ENCODE measurements around the gene SHFL. TPM values are rescaled to one million over a fixed set of nuclear protein-coding genes. Genes with fewer than 3 reads are reported as not detected.
A peak's percentile ranks its signal among the peaks of the same experiment; 100 is the strongest.

The SHFL gene
- total RNA-seq, 1 experiment from 2014 or later: 17.2 TPM

DNA sequence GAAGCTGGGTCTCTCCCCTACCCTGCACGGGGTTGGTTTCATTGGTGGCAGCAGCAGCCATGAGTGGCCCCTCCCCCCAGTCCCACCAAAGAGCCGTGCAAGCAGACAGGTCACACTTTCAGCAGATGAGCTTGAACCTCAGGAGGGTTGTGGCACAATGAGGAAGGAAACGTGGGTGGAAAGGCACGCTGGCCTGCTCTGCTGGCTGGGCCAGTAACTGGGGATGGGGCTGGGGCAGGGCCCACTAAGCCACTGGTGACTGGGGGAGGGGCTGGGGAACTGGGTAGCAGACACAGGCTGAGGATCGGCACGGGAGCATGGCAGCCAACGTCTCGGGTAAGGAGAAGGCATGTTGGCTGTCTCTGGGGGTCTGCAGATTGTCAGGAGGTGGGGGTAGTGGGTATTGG lies 25.3 kb downstream of the SHFL start, which contains the start of gene P2RY11:
Gene P2RY11 (plus strand): TSS at position 289 of the 407 bp plus-strand sequence. CDS start 29 bp downstream, at position 318.
- intact Hi-C loops (cut with micrococcal nuclease): no loop called here
- no peak for DNase-seq
- Histone ChIP-seq H3K4me3 (ENCODE audit: low read length) (no peak within 1 kb of the TSS), H4K20me1 (ENCODE audit: low read length) (0 out of 2 replicates have a peak, but pooled peaks cover 14% of the 10 kb centered on the region), H3K4me2 (ENCODE audit: low read length) (no peak within 1 kb of the TSS), H3K9me2 (replicated peaks; ENCODE audit: low read length) (no peaks in the 10 kb centered on the region), H3F3A (ENCODE audit: low read length, unreplicated experiment) (peaks cover 20% of the 10 kb centered on the region), H3K9me3 (ENCODE audit: low read length) (no peaks in the 10 kb centered on the region), H3K9ac (ENCODE audit: low read length) (no peak within 1 kb of the TSS), H3K4me1 (ENCODE audit: insufficient read depth, low read length) (peaks cover 12% of the 10 kb centered on the region), H3K36me3 (ENCODE audit: low read depth, low read length) (peaks cover 51% of the 10 kb centered on the region), H3K27me3 (ENCODE audit: low read length) (no peaks in the 10 kb centered on the region), H2AFZ (ENCODE audit: low read length) (no peak within 1 kb of the TSS), H3K79me2 (ENCODE audit: low read length) (peaks cover 34% of the 10 kb centered on the region), H3K27ac (ENCODE audit: low read length) (no peak within 1 kb of the TSS)
- TF ChIP-seq, protein P1, sequence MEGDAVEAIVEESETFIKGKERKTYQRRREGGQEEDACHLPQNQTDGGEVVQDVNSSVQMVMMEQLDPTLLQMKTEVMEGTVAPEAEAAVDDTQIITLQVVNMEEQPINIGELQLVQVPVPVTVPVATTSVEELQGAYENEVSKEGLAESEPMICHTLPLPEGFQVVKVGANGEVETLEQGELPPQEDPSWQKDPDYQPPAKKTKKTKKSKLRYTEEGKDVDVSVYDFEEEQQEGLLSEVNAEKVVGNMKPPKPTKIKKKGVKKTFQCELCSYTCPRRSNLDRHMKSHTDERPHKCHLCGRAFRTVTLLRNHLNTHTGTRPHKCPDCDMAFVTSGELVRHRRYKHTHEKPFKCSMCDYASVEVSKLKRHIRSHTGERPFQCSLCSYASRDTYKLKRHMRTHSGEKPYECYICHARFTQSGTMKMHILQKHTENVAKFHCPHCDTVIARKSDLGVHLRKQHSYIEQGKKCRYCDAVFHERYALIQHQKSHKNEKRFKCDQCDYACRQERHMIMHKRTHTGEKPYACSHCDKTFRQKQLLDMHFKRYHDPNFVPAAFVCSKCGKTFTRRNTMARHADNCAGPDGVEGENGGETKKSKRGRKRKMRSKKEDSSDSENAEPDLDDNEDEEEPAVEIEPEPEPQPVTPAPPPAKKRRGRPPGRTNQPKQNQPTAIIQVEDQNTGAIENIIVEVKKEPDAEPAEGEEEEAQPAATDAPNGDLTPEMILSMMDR (conservative IDR thresholded peaks at IDR 0.05; ENCODE audit: low read depth, low read length): no peak
- TF ChIP-seq EZH2phosphoT487 (IDR thresholded peaks at IDR 0.05; ENCODE audit: borderline replicate concordance, low read length) (no peak), EZH2 (IDR thresholded peaks at IDR 0.05; ENCODE audit: low read length, unreplicated experiment) (no peak)
- ATAC-seq: no peak
- no TSS peak for BruUV-seq (replicated peaks)
- POLR2A ChIA-PET (ENCODE audit: unreplicated experiment): no interaction called here
- CTCF ChIA-PET: no interaction called here

DNA sequence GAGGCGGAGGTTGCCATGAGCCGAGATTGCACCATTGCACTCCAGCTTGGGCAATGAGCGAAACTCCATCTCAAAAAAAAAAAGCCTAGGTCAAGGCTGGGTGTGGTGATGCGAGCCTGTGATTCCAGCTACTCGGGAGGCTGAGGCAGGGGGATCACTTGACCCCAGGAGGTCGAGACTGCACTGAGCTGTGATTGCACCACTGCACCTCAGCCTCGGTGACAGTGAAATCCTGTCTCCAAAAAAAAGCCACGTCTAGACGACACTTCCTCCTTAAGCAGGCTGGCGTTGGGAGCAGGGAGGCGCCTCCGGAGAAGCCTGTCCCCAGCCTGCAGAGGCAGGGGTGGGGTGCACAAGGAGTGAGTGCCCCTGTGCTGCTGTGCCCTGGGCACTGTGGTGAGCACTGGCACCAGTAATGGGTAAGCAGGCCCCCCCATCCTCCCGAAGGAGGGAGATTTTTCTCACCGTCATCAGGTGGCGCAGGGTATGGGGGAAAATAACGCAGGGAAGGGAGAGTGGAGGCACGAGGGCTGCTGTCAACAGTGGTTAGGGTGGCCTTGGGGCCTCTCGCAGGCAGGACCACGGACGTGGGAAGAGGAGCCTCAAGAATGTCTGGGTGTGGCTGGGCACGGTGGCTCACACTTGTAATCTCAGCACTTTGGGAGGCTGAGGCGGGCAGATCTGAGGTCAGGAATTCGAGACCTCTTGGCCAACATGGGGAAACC lies 26.1 kb downstream of the SHFL start:
- CTCF ChIA-PET: interaction anchor here (0.5 kb wide), 1 partner anchor 16 kb away, joined by 5 read pairs; no protein-coding TSS in a partner anchor
- no peak overlapping the region for H2AFZ ChIP-seq (ENCODE audit: low read length)
- TF ChIP-seq EZH2phosphoT487 (IDR thresholded peaks at IDR 0.05; ENCODE audit: borderline replicate concordance, low read length): no peak
- no peak for TF ChIP-seq EZH2 (IDR thresholded peaks at IDR 0.05; ENCODE audit: low read length, unreplicated experiment)
- TF ChIP-seq, protein P1 (conservative IDR thresholded peaks at IDR 0.05; ENCODE audit: low read depth, low read length): no peak
- no peaks in the 10 kb centered on the region for H3K9me3 ChIP-seq (ENCODE audit: low read length)
- intact Hi-C loops (cut with micrococcal nuclease): no loop called here
- H4K20me1 ChIP-seq (ENCODE audit: low read length): 0 out of 2 replicates have a peak, but pooled peaks cover 14% of the 10 kb centered on the region
- DNase-seq: peak; percentile 22
- no peak overlapping the region for H3K4me2 ChIP-seq (ENCODE audit: low read length)
- H3K9ac ChIP-seq (ENCODE audit: low read length): no peak overlapping the region
- peak; percentile 5 for ATAC-seq
- H3K27ac ChIP-seq (ENCODE audit: low read length): no peak overlapping the region
- H3K27me3 ChIP-seq (ENCODE audit: low read length): no peaks in the 10 kb centered on the region
- H3K9me2 ChIP-seq (replicated peaks; ENCODE audit: low read length): no peaks in the 10 kb centered on the region
- H3K4me1 ChIP-seq (ENCODE audit: insufficient read depth, low read length): peaks cover 11% of the 10 kb centered on the region
- peaks cover 54% of the 10 kb centered on the region for H3K36me3 ChIP-seq (ENCODE audit: low read depth, low read length)
- H3K79me2 ChIP-seq (ENCODE audit: low read length): peaks cover 28% of the 10 kb centered on the region
- H3K4me3 ChIP-seq (ENCODE audit: low read length): no peak overlapping the region
- POLR2A ChIA-PET (ENCODE audit: unreplicated experiment): no interaction called here
- H3F3A ChIP-seq (ENCODE audit: low read length, unreplicated experiment): peaks cover 20% of the 10 kb centered on the region
- no TSS peak for BruUV-seq (replicated peaks)
